Right lobe of liver (tissue), 4 donors: Measurements from ENCODE around the gene MFSD6.

Experiments
- POLR2A ChIP-seq: fragments of 450-650 bp; IDR thresholded peaks from one replicate; pipeline ENCODE4 v1.6.1; 2017; ENCODE audit warnings: antibody characterized with exemption, mild to moderate bottlenecking
- TF ChIP-seq, protein P1 (sequence below), 4 donors: fragments of 200-600 bp in 3 of 4; fragments of 450-650 bp in 1 of 4; IDR thresholded peaks; one replicate each; pipeline versions ENCODE4 v1.5.1 to v1.8.0; 2016 to 2022; ENCODE audit warnings: antibody characterized with exemption in 4 of 4, mild to moderate bottlenecking in 2 of 4
- donor health status: DM: no; HTN: no; CAD: no.
- donor health status: DM: no; HTN: no; CAD: no.
- donor health status: DM: no; HTN: yes; CAD: no.

DNA sequence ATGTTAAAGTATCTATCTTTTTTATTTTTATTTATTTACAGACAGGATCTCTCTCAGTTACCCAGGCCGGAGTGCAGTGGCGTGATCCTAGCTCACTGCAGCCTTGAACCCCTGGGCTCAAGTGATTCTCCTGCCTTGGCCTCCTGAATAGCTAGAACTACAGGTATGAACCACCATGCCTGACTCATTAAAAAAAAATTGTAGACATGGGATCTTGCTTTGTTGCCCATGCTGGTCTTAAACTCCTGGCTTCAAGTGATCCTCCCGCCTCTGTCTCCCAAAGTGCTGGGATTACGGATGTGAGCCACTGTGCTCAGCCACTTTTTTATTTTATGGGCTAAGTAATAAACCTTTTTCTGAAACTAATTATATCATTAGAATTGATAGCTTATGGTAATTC, 7.1 kb downstream of the MFSD6 start:
- TF ChIP-seq, protein P1, sequence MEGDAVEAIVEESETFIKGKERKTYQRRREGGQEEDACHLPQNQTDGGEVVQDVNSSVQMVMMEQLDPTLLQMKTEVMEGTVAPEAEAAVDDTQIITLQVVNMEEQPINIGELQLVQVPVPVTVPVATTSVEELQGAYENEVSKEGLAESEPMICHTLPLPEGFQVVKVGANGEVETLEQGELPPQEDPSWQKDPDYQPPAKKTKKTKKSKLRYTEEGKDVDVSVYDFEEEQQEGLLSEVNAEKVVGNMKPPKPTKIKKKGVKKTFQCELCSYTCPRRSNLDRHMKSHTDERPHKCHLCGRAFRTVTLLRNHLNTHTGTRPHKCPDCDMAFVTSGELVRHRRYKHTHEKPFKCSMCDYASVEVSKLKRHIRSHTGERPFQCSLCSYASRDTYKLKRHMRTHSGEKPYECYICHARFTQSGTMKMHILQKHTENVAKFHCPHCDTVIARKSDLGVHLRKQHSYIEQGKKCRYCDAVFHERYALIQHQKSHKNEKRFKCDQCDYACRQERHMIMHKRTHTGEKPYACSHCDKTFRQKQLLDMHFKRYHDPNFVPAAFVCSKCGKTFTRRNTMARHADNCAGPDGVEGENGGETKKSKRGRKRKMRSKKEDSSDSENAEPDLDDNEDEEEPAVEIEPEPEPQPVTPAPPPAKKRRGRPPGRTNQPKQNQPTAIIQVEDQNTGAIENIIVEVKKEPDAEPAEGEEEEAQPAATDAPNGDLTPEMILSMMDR (IDR thresholded peaks at IDR 0.05): no peak
- TF ChIP-seq POLR2A: no peak
